ENCODE data around the gene GCC1. TPM values are rescaled to one million over a fixed set of nuclear protein-coding genes. Genes with fewer than 3 reads are reported as not detected.

GCC1 gene, protein sequence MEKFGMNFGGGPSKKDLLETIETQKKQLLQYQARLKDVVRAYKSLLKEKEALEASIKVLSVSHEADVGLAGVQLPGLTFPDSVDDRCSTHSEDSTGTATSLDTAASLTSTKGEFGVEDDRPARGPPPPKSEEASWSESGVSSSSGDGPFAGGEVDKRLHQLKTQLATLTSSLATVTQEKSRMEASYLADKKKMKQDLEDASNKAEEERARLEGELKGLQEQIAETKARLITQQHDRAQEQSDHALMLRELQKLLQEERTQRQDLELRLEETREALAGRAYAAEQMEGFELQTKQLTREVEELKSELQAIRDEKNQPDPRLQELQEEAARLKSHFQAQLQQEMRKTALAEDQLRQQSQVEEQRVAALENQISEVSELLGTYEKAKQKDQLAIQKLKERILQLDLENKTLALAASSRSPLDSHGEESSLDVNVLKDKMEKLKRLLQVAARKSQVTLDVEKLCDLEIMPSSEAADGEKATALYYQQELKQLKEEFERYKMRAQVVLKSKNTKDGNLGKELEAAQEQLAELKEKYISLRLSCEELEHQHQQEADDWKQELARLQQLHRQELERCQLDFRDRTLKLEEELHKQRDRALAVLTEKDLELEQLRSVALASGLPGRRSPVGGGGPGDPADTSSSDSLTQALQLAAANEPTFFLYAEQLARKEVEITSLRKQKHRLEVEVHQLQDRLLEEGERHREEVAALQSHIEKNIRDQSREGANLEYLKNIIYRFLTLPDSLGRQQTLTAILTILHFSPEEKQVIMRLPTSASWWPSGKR
- total RNA-seq, result 10.8 TPM

GRCh38 chr7:127585044-127585953 is at the start of gene GCC1:
GCC1 (minus strand) TSS chr7:127585596; CDS start chr7:127585182, 414 bp downstream.
- H3K4me3 ChIP-seq, result peak within 1 kb of the TSS; percentile 55 to 68
- H3K36me3 ChIP-seq, result peaks cover 0 to 30% of the 10 kb centered on the region in 2 donors
- intact Hi-C loops (cut with DNase I), result loop anchor here (5.0 kb wide), 1 partner anchor 67 kb away; the partner anchor contains the start of gene SND1
- peaks cover 70% of the 10 kb centered on the region for H3K4me1 ChIP-seq
- H3K9me3 ChIP-seq, result no peaks in the 10 kb centered on the region
- peak within 1 kb of the TSS; percentile 80 for H3K27ac ChIP-seq
- DNase-seq (ENCODE audit: extremely low spot score in 2 of 2), result no peak
- H3K27me3 ChIP-seq, result no peaks in the 10 kb centered on the region
- TF ChIP-seq POLR2AphosphoS5 (IDR thresholded peaks at IDR 0.05; ENCODE audit: insufficient read depth in 1 of 2, low read depth in 1 of 2) (peak; percentile 93 to 95), POLR2A (IDR thresholded peaks at IDR 0.05) (peak; percentile 44 to 81), CTCF (IDR thresholded peaks at IDR 0.05) (no peak)

- Histone ChIP-seq H3K4me3 (no peak overlapping the region), H3K27ac (no peak overlapping the region), H3K27me3 (no peaks in the 10 kb centered on the region), H3K9me3 (no peaks in the 10 kb centered on the region), H3K4me1 (no peaks in the 10 kb centered on the region), H3K36me3 (no peaks in the 10 kb centered on the region)
- TF ChIP-seq POLR2A (IDR thresholded peaks at IDR 0.05) (no peak), POLR2AphosphoS5 (IDR thresholded peaks at IDR 0.05; ENCODE audit: insufficient read depth in 1 of 2, low read depth in 1 of 2) (no peak), CTCF (IDR thresholded peaks at IDR 0.05) (no peak)
- intact Hi-C loops (cut with DNase I), result no loop called here
- DNase-seq (ENCODE audit: extremely low spot score in 2 of 2), result no peak
These were observed 47.0 kb upstream of the GCC1 start for GRCh38 chr7:127632276-127632910.

GRCh38 chr7:127629268-127629854 is 44.0 kb upstream of the GCC1 start:
- Histone ChIP-seq H3K4me1 (no peaks in the 10 kb centered on the region), H3K27me3 (no peaks in the 10 kb centered on the region), H3K27ac (no peak overlapping the region), H3K36me3 (no peaks in the 10 kb centered on the region), H3K9me3 (no peaks in the 10 kb centered on the region), H3K4me3 (no peak overlapping the region)
- DNase-seq (ENCODE audit: extremely low spot score in 2 of 2), result no peak
- intact Hi-C loops (cut with DNase I), result no loop called here
- no peak for TF ChIP-seq POLR2A (IDR thresholded peaks at IDR 0.05)

GRCh38 chr7:127628445-127628844 is 43.0 kb upstream of the GCC1 start:
- Histone ChIP-seq H3K4me1 (no peaks in the 10 kb centered on the region), H3K27me3 (no peaks in the 10 kb centered on the region), H3K4me3 (no peak overlapping the region), H3K36me3 (no peaks in the 10 kb centered on the region), H3K9me3 (no peaks in the 10 kb centered on the region), H3K27ac (no peak overlapping the region)
- intact Hi-C loops (cut with DNase I), result no loop called here
- no peak for DNase-seq (ENCODE audit: extremely low spot score in 2 of 2)
- TF ChIP-seq POLR2A (IDR thresholded peaks at IDR 0.05), result no peak
- no peak for TF ChIP-seq POLR2AphosphoS5 (IDR thresholded peaks at IDR 0.05; ENCODE audit: insufficient read depth in 1 of 2, low read depth in 1 of 2)
- TF ChIP-seq CTCF (IDR thresholded peaks at IDR 0.05), result no peak

All from vagina (tissue), 2 donors.